CD8-positive, alpha-beta memory T cell (primary cell): ENCODE results near the gene TMEM266. TPM values are rescaled to one million over a fixed set of nuclear protein-coding genes. Genes with fewer than 3 reads are reported as not detected.
A peak's percentile ranks its signal among the peaks of the same experiment; 100 is the strongest.

Experiments used
- CTCF ChIA-PET: fragments of 350-600 bp; sonication (Branson Sonifier 250); formaldehyde crosslinking; loops from one replicate; lab custom pipeline; 2021; ENCODE audit warnings: antibody characterized with exemption; lab: Charles Lee
- POLR2A ChIA-PET: fragments of 350-600 bp; sonication (Branson Sonifier 250); formaldehyde crosslinking; loops from one replicate; lab custom pipeline; 2021; ENCODE audit warnings: antibody characterized with exemption; lab: Charles Lee
- DNase-seq, 5 donors: peaks; one replicate each; pipeline versions ENCODE4 v3.0.0 to v3.0.0-alpha.2; 2020 to 2022; ENCODE audit warnings: mixed read lengths in 1 of 5
- H3K27ac ChIP-seq: one replicate; pipeline ENCODE4 v1.7.0; 2013; ENCODE audit warnings: low read depth, mild to moderate bottlenecking, low read length, moderate library complexity
- H3K27me3 ChIP-seq: 2 replicates; pipeline ENCODE4 v1.7.0; 2013; ENCODE audit warnings: low read length, mild to moderate bottlenecking; ENCODE audit not compliant: insufficient read depth, poor library complexity, severe bottlenecking
- H3K36me3 ChIP-seq: 2 replicates; pipeline ENCODE4 v1.7.0; 2013; ENCODE audit warnings: mild to moderate bottlenecking, low read length, moderate library complexity; ENCODE audit not compliant: insufficient read depth
- H3K4me1 ChIP-seq: 2 replicates; pipeline ENCODE4 v1.7.0; 2013; ENCODE audit warnings: mild to moderate bottlenecking, low read length, moderate library complexity; ENCODE audit not compliant: insufficient read depth
- H3K4me3 ChIP-seq: 2 replicates; pipeline ENCODE4 v1.7.0; 2013; ENCODE audit warnings: mild to moderate bottlenecking, low read length
- H3K9me3 ChIP-seq: 2 replicates; pipeline ENCODE4 v1.7.0; 2013; ENCODE audit warnings: mild to moderate bottlenecking, low read length
- H3K27ac Mint-ChIP-seq, 8 donors: one replicate each; pipeline ENCODE4 v1.8.0; 2020 to 2021; ENCODE audit warnings: mixed read lengths in 8 of 8, mild to moderate bottlenecking in 6 of 8, inconsistent platforms in 3 of 8, moderate library complexity in 3 of 8
- H3K27me3 Mint-ChIP-seq, 2 donors: one replicate each; pipeline ENCODE4 v1.8.0; 2020 to 2021; ENCODE audit warnings: mixed read lengths in 2 of 2, mild to moderate bottlenecking in 1 of 2, moderate library complexity in 1 of 2
- H3K36me3 Mint-ChIP-seq, 3 donors: one replicate each; pipeline ENCODE4 v1.8.0; 2020 to 2021; ENCODE audit warnings: mixed read lengths in 3 of 3, inconsistent platforms in 1 of 3, mild to moderate bottlenecking in 1 of 3
- H3K4me1 Mint-ChIP-seq, 3 donors: one replicate each; pipeline ENCODE4 v1.8.0; 2020 to 2021; ENCODE audit warnings: mixed read lengths in 3 of 3, inconsistent platforms in 1 of 3, mild to moderate bottlenecking in 1 of 3
- H3K4me3 Mint-ChIP-seq, 7 donors: one replicate each; pipeline ENCODE4 v1.8.0; 2020 to 2021; ENCODE audit warnings: mixed read lengths in 7 of 7, mild to moderate bottlenecking in 6 of 7, moderate library complexity in 4 of 7, inconsistent platforms in 2 of 7
- H3K9me3 Mint-ChIP-seq, 5 donors: one replicate each; pipeline ENCODE4 v1.8.0; 2020 to 2022; ENCODE audit warnings: mixed read lengths in 5 of 5, mild to moderate bottlenecking in 3 of 5, moderate library complexity in 2 of 5, inconsistent platforms in 1 of 5
- polyA plus RNA-seq: library from polyadenylated mRNA; unstranded; fragments of 300-500 nt; fragmentation: Illumina TruSeq; gene quantifications from one replicate; pipeline ENCODE4 v1.2.3, GENCODE V29; 2021
- total RNA-seq, 2 experiments: library from RNA; stranded (reverse); gene quantifications; one replicate each; pipeline ENCODE4 v1.2.3, GENCODE V29; 2021

TMEM266 gene
- total and polyA plus RNA-seq, 3 experiments from 2014 or later: 0.11 TPM; not detected in 1

DNA sequence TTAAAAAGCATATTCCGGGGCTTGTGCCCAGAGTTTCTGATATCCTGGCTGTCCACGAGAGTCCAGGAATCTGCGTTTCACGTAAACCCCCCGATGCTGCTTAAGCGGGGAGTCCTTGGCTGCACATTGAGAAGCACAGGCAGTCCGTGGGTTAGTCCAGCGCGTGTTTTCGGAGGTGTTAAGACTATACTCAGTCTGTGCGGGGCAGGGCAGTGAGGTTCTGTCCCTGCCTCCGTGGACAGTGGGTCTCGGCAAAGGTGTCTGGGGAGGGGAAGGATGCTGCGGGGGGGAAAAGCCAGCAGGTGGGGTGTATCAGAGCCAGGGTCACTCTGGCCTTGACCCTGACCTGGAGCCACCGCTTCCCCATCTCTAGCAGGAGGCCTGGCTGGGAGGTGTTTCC is 106.2 kb downstream of the TMEM266 start:
- Histone ChIP-seq H3K27ac (no peak overlapping the region), H3K4me1 (no peaks in the 10 kb centered on the region), H3K9me3 (no peaks in the 10 kb centered on the region), H3K36me3 (no peaks in the 10 kb centered on the region), H3K4me3 (no peak overlapping the region), H3K27me3 (no peaks in the 10 kb centered on the region)
- H3K27me3 Mint-ChIP-seq: peaks cover 5 to 7% of the 10 kb centered on the region in 2 donors
- POLR2A ChIA-PET: no interaction called here
- H3K4me3 Mint-ChIP-seq: no peak overlapping the region
- H3K27ac Mint-ChIP-seq: no peak overlapping the region
- H3K9me3 Mint-ChIP-seq: no peaks in the 10 kb centered on the region
- CTCF ChIA-PET: no interaction called here
- H3K36me3 Mint-ChIP-seq: no peaks in the 10 kb centered on the region
- no peak for DNase-seq
- H3K4me1 Mint-ChIP-seq: no peaks in the 10 kb centered on the region

DNA sequence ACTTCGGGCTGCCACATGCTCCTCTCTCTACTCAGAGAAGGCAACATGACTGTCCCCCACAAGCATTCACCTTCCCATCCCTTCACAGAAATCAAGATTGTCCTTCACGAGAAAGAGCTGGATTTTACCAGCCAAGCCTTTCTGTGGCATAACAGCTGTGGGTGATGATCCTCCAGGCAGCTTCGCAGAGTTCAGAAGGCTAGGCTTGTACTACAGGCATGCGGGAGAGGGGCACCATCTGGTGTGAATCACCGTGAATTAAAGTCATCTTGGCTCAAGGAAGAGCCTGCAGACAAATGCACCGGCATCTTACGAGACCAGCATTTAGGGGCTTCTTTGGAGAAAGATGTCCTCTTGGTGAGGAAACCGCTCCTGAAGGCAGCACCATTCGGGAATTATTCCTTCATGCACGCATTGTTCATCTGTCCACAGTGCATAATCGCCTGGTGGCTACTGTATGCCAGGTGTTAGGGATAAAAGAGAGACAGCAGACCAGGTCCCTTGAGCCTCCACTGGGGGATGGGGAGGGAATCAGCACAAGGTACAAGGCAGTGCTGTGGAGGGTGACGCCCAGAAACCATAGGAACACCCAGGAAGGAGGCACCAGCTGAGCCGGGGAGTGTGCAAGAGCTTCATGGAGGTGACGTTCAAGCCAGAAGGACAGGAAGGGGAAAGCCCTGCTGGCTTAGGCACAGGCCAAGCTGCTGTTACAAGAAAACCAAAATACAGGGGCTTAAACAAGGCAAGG is 108.6 kb downstream of the TMEM266 start:
- H3K36me3 Mint-ChIP-seq: no peaks in the 10 kb centered on the region
- no peaks in the 10 kb centered on the region for H3K27me3 ChIP-seq
- peaks cover 6 to 19% of the 10 kb centered on the region in 2 donors for H3K27me3 Mint-ChIP-seq
- H3K9me3 ChIP-seq: no peaks in the 10 kb centered on the region
- H3K27ac ChIP-seq: no peak overlapping the region
- H3K4me1 Mint-ChIP-seq: no peaks in the 10 kb centered on the region
- peaks cover 0 to 2% (median 0%) of the 10 kb centered on the region in 5 donors for H3K9me3 Mint-ChIP-seq
- no peak for DNase-seq
- H3K4me3 ChIP-seq: no peak overlapping the region
- H3K27ac Mint-ChIP-seq: no peak overlapping the region
- CTCF ChIA-PET: no interaction called here
- no peaks in the 10 kb centered on the region for H3K4me1 ChIP-seq
- H3K36me3 ChIP-seq: no peaks in the 10 kb centered on the region
- POLR2A ChIA-PET: interaction anchor here (0.7 kb wide), 1 partner anchor 932 kb away, joined by 3 read pairs; no protein-coding TSS in a partner anchor
- peak overlapping the region in 1 of 7 donors; percentile 7 for H3K4me3 Mint-ChIP-seq

DNA sequence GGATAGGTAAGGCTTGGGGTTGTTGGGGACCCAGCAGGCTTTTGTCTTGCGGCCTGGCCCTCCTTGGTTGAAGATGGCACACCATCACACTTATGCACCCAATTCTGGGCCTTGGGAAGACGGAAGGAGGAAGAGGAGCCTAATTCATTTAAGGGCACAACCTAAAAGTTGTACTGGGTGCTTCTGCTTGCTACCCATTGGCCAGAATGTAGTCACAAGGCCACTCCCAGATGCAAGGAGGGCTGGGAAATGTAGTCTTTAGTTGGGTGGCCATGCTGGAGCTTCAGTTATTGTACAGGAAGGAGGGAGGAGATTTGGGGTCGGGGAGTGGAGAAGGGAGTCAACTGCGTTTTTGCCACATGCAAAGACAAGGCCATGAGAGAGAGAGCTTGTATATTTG is 109.2 kb downstream of the TMEM266 start:
- Histone ChIP-seq H3K36me3 (no peaks in the 10 kb centered on the region), H3K27me3 (no peaks in the 10 kb centered on the region), H3K27ac (no peak overlapping the region), H3K4me3 (no peak overlapping the region), H3K4me1 (no peaks in the 10 kb centered on the region), H3K9me3 (no peaks in the 10 kb centered on the region)
- H3K4me3 Mint-ChIP-seq: no peak overlapping the region
- DNase-seq: no peak
- CTCF ChIA-PET: no interaction called here
- H3K27ac Mint-ChIP-seq: peak overlapping the region in 1 of 8 donors; percentile 8
- peaks cover 0 to 2% (median 0%) of the 10 kb centered on the region in 5 donors for H3K9me3 Mint-ChIP-seq
- H3K27me3 Mint-ChIP-seq: peaks cover 6 to 19% of the 10 kb centered on the region in 2 donors
- POLR2A ChIA-PET: interaction anchor here (0.7 kb wide), 1 partner anchor 932 kb away, joined by 3 read pairs; no protein-coding TSS in a partner anchor
- no peaks in the 10 kb centered on the region for H3K36me3 Mint-ChIP-seq
- H3K4me1 Mint-ChIP-seq: no peaks in the 10 kb centered on the region

DNA sequence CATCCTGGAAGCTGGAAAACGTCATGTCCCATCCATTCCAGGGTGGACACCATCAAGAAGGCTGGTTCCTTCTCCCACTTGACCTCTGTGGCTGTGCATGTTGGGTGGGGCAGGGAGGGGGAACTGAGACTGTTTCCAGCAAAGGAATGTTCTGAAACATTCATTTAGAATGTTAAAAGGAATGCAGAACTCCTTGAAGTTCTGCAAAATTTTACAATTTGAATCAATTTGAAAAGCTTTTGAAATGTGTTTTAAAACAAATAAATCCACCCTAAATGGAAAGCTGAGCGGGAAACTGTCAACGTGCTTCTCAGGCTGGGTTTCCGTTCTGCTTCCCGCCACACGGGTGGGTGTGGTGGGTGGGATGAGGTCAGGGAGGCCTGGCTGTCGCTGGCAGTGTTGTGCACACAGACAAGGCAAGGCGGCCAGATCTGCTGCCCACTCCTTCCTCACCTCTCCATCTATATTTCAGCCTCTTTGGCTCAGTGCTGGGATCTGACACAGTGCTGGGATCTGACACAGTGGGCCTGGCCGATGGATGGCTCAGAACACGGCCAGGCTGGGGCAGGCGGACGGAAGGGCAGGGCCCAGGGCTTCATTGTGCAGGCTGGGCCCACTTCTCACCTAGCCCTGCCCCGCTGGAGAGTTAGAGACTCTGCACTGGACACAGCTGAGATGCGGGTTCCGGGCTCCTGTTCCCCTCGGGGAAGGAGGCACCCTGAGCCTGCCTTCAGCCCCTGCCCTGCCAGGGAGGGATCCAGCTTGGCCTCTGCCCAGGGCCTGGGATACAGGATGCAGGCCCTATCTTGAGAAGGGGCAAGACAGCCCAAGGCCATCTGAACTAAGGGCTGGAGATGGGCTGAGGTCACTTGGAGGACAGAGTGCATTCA is 110.4 kb downstream of the TMEM266 start:
- Mint-ChIP-seq H3K27ac (peak overlapping the region in 1 of 8 donors; percentile 33), H3K9me3 (peaks cover 0 to 2% (median 0%) of the 10 kb centered on the region in 5 donors), H3K4me1 (no peaks in the 10 kb centered on the region), H3K4me3 (no peak overlapping the region), H3K36me3 (no peaks in the 10 kb centered on the region), H3K27me3 (peaks cover 9 to 25% of the 10 kb centered on the region in 2 donors)
- no peak for DNase-seq
- Histone ChIP-seq H3K4me1 (no peaks in the 10 kb centered on the region), H3K27me3 (no peaks in the 10 kb centered on the region), H3K9me3 (no peaks in the 10 kb centered on the region), H3K4me3 (no peak overlapping the region), H3K27ac (no peak overlapping the region), H3K36me3 (no peaks in the 10 kb centered on the region)
- CTCF ChIA-PET: no interaction called here
- POLR2A ChIA-PET: no interaction called here

DNA sequence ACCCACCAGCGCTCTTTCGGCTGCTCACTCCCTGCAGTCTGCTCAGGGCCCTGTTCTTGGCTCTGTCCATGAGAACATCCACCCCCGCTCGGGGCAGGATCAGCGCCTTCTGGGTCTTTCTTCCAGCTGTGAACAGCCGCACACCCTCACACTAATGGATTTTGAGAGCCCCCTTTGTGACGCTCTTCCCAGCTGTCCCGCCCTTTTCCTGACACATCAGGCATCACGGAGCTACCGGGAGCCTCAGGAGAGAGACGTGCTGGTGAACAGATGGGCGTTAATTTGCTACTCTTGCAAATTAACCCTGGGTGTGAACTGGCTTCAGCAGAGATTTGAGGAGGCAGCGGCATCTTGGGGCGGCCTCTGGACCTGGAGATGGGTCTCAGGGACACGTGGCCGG is 113.0 kb downstream of the TMEM266 start:
- H3K4me1 Mint-ChIP-seq: no peaks in the 10 kb centered on the region
- H3K9me3 Mint-ChIP-seq: peaks cover 0 to 2% (median 0%) of the 10 kb centered on the region in 5 donors
- H3K27ac Mint-ChIP-seq: peak overlapping the region in 1 of 8 donors; percentile 53
- POLR2A ChIA-PET: no interaction called here
- H3K36me3 Mint-ChIP-seq: no peaks in the 10 kb centered on the region
- H3K4me1 ChIP-seq: no peaks in the 10 kb centered on the region
- CTCF ChIA-PET: no interaction called here
- H3K4me3 ChIP-seq: no peak overlapping the region
- no peaks in the 10 kb centered on the region for H3K27me3 ChIP-seq
- H3K9me3 ChIP-seq: no peaks in the 10 kb centered on the region
- no peak for DNase-seq
- H3K4me3 Mint-ChIP-seq: no peak overlapping the region
- no peaks in the 10 kb centered on the region for H3K36me3 ChIP-seq
- peaks cover 13 to 37% of the 10 kb centered on the region in 2 donors for H3K27me3 Mint-ChIP-seq
- H3K27ac ChIP-seq: no peak overlapping the region

DNA sequence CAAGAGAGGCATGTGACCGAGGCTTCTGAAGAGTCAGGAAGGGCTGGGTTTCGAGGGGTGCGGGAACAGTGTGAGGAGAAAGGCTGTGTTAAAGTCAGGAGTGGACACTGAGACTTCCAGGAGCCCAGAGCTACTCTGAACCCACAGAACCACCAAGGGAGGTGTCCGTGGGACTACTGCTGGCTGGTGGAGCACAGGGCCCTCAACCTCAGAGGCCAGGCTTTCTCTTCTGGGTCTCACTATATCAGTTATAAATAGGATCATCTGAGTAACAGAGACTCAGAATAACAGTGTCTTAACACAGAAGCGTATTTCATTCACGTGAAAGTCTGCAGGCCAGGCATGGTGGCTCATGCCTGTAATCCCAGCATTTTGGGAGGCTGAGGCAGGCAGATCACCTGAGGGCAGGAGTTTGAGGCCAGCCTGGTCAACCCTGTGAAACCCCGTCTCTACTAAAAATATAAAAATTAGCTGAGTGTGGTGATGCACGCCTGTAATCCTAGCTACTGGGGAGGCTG is 113.6 kb downstream of the TMEM266 start:
- peaks cover 19 to 42% of the 10 kb centered on the region in 2 donors for H3K27me3 Mint-ChIP-seq

DNA sequence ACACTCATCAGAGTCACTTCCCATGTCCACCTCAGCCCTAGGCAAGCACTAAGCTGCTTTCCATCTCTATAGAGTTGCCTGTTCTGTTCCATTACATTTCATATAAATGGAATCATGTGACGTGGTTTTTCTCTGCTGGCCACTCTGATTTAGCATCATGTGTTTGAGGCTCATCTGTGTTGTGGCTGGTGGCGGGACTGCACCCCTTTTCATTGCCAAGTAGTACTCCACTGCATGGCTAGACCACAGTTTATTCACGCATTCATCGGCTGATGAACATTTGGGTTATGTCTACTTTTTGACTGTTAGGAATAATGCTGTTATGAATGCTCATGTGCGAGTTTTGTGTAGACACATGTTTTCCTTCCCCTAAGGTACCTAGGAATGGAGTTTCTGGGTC is 114.9 kb downstream of the TMEM266 start:
- Mint-ChIP-seq H3K36me3 (no peaks in the 10 kb centered on the region), H3K4me1 (no peaks in the 10 kb centered on the region)
- CTCF ChIA-PET: no interaction called here

More for the DNA sequence above, 113.6 kb downstream of the TMEM266 start:
- no peaks in the 10 kb centered on the region for H3K36me3 Mint-ChIP-seq
- H3K27ac ChIP-seq: no peak overlapping the region
- no peak overlapping the region for H3K27ac Mint-ChIP-seq
- POLR2A ChIA-PET: no interaction called here
- no peak for DNase-seq
- H3K4me1 Mint-ChIP-seq: no peaks in the 10 kb centered on the region
- CTCF ChIA-PET: no interaction called here
- H3K36me3 ChIP-seq: no peaks in the 10 kb centered on the region
- H3K4me1 ChIP-seq: no peaks in the 10 kb centered on the region
- H3K9me3 ChIP-seq: no peaks in the 10 kb centered on the region
- no peak overlapping the region for H3K4me3 ChIP-seq
- H3K27me3 ChIP-seq: no peaks in the 10 kb centered on the region
- H3K9me3 Mint-ChIP-seq: peaks cover 0 to 2% (median 0%) of the 10 kb centered on the region in 5 donors
- no peak overlapping the region for H3K4me3 Mint-ChIP-seq

DNA sequence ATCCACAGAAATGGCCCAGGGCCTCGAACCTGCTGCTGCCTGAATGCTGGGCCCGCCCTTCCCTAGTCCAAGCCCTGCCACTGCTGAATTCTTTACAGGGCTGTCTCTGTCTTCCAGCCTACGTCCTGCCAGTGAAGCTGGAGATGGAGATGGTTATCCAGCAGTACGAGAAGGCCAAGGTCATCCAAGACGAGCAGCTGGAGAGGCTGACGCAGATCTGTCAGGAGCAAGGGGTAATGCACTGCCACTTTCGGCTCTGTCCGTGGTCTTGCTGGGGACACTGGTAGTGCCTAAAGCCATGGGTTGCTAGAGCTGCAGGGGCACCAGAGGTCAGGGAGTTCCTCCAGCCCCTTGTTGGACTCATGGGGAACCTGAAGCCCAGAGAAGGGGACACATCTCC is 115.7 kb downstream of the TMEM266 start:
- Histone ChIP-seq H3K27me3 (no peaks in the 10 kb centered on the region), H3K9me3 (no peaks in the 10 kb centered on the region), H3K4me1 (no peaks in the 10 kb centered on the region), H3K4me3 (no peak overlapping the region), H3K36me3 (no peaks in the 10 kb centered on the region), H3K27ac (no peak overlapping the region)
- H3K27ac Mint-ChIP-seq: no peak overlapping the region
- POLR2A ChIA-PET: no interaction called here
- H3K36me3 Mint-ChIP-seq: no peaks in the 10 kb centered on the region
- H3K4me1 Mint-ChIP-seq: no peaks in the 10 kb centered on the region
- peaks cover 22 to 50% of the 10 kb centered on the region in 2 donors for H3K27me3 Mint-ChIP-seq
- no peak for DNase-seq
- peaks cover 0 to 2% (median 0%) of the 10 kb centered on the region in 5 donors for H3K9me3 Mint-ChIP-seq
- H3K4me3 Mint-ChIP-seq: no peak overlapping the region
- CTCF ChIA-PET: no interaction called here

More for the DNA sequence above, 114.9 kb downstream of the TMEM266 start:
- no peak overlapping the region for H3K27ac Mint-ChIP-seq
- H3K4me3 ChIP-seq: no peak overlapping the region
- no peaks in the 10 kb centered on the region for H3K36me3 ChIP-seq
- H3K27ac ChIP-seq: no peak overlapping the region
- H3K4me1 ChIP-seq: no peaks in the 10 kb centered on the region
- DNase-seq: no peak
- H3K27me3 ChIP-seq: no peaks in the 10 kb centered on the region
- no peak overlapping the region for H3K4me3 Mint-ChIP-seq
- POLR2A ChIA-PET: no interaction called here
- no peaks in the 10 kb centered on the region for H3K9me3 ChIP-seq
- peaks cover 20 to 45% of the 10 kb centered on the region in 2 donors for H3K27me3 Mint-ChIP-seq
- H3K9me3 Mint-ChIP-seq: peaks cover 0 to 2% (median 0%) of the 10 kb centered on the region in 5 donors
